Right lobe of liver (tissue), 6 donors: ENCODE measurements around the gene ZNF609. TPM values are rescaled to one million over a fixed set of nuclear protein-coding genes. Genes with fewer than 3 reads are reported as not detected.

ENCODE experiments used
- ATAC-seq, 4 donors: fragments of 200-7000 bp; cut with Tn5 transposase; one replicate each; pipeline ENCODE4 v1.9.1; 2020; ENCODE audit warnings: mild to moderate bottlenecking in 4 of 4, moderate library complexity in 4 of 4
- DNase-seq, 3 donors: peaks; one replicate each; pipeline ENCODE4 v3.0.0-alpha.2; 2020
- H3K27ac ChIP-seq, 3 donors: fragments of 200-600 bp; one replicate each; pipeline ENCODE4 v1.8.0; 2022
- H3K27me3 ChIP-seq, 2 donors: fragments of 200-600 bp; one replicate each; pipeline ENCODE4 v1.8.0; 2022
- H3K36me3 ChIP-seq, 4 donors: fragments of 200-600 bp; sonication (generic) in 1 of 4; one replicate each; pipeline versions ENCODE4 v1.5.1 to v1.8.0; 2017 to 2022; ENCODE audit warnings: control low read depth in 1 of 4
- H3K4me1 ChIP-seq, 4 donors: fragments of 200-600 bp; sonication (generic) in 1 of 4; one replicate each; pipeline versions ENCODE4 v1.5.1 to v1.8.0; 2017 to 2022; ENCODE audit warnings: control low read depth in 1 of 4
- H3K4me3 ChIP-seq, 3 donors: fragments of 200-600 bp; one replicate each; pipeline ENCODE4 v1.8.0; 2022
- H3K9me3 ChIP-seq, 4 donors: fragments of 200-600 bp; sonication (generic) in 1 of 4; one replicate each; pipeline versions ENCODE4 v1.5.1 to v1.8.0; 2017 to 2022; ENCODE audit warnings: control low read depth in 1 of 4
- POLR2A ChIP-seq: fragments of 450-650 bp; IDR thresholded peaks from one replicate; pipeline ENCODE4 v1.6.1; 2017; ENCODE audit warnings: antibody characterized with exemption, mild to moderate bottlenecking
- WGBS: methylation state at CpG from one replicate; pipeline ENCODE4 v1.1.6; 2018; ENCODE audit warnings: low coverage, low lambda C conversion rate; ENCODE audit not compliant: insufficient coverage; ENCODE audit errors: missing lambda C conversion rate; 5-methylcytosine and 5-hydroxymethylcytosine counted together
- intact Hi-C, 2 donors: fragments of 100-400 bp; cut with DNase I; formaldehyde crosslinking; loops; one replicate each; pipeline versions ENCODE4 v1.11.2 to v1.14.1; 2022
- total RNA-seq, 6 experiments: library from RNA; depleted of rRNA in 2 of 6; stranded (reverse); fragments of >200 nt in 2 of 6; fragmentation: NEBNext Ultra II Directional in 3 of 6; extraction: Animal tissue kit (Norgen Biotek cat#: 25700) in 3 of 6; gene quantifications; one replicate each; pipeline versions ENCODE4 v1.1.0 to v1.2.4, GENCODE V29; 2016 to 2023
- TF ChIP-seq, protein P1 (sequence below), 4 donors: fragments of 200-600 bp in 3 of 4; fragments of 450-650 bp in 1 of 4; IDR thresholded peaks; one replicate each; pipeline versions ENCODE4 v1.5.1 to v1.8.0; 2016 to 2022; ENCODE audit warnings: antibody characterized with exemption in 4 of 4, mild to moderate bottlenecking in 2 of 4
- donor health status: DM: no; HTN: yes; CAD: no.
- donor health status: DM: no; HTN: no; CAD: no.
- donor health status: DM: no; HTN: no; CAD: no.
- donor health status: DM: no; HTN: yes; CAD: no.
- donor health status: DM: no; HTN: yes; CAD: no.

Gene ZNF609
- total RNA-seq, 6 experiments from 2014 or later = 10.7 to 16.1 (median 13.5) TPM

- Histone ChIP-seq H3K4me1 (peaks cover 0 to under 1% (median 0%) of the 10 kb centered on the region in 4 donors), H3K4me3 (no peak overlapping the region), H3K27me3 (no peaks in the 10 kb centered on the region), H3K9me3 (no peaks in the 10 kb centered on the region), H3K36me3 (peaks cover 0 to 1% (median 0%) of the 10 kb centered on the region in 4 donors), H3K27ac (peak overlapping the region in 2 of 3 donors; percentile 14 to 38)
- intact Hi-C loops = no loop called here
- TF ChIP-seq, protein P1, sequence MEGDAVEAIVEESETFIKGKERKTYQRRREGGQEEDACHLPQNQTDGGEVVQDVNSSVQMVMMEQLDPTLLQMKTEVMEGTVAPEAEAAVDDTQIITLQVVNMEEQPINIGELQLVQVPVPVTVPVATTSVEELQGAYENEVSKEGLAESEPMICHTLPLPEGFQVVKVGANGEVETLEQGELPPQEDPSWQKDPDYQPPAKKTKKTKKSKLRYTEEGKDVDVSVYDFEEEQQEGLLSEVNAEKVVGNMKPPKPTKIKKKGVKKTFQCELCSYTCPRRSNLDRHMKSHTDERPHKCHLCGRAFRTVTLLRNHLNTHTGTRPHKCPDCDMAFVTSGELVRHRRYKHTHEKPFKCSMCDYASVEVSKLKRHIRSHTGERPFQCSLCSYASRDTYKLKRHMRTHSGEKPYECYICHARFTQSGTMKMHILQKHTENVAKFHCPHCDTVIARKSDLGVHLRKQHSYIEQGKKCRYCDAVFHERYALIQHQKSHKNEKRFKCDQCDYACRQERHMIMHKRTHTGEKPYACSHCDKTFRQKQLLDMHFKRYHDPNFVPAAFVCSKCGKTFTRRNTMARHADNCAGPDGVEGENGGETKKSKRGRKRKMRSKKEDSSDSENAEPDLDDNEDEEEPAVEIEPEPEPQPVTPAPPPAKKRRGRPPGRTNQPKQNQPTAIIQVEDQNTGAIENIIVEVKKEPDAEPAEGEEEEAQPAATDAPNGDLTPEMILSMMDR (IDR thresholded peaks at IDR 0.05) = no peak
- no peak for TF ChIP-seq POLR2A
- whole genome bisulfite sequencing = 53% methylated on average over 9 of the region's 9 CpGs
- ATAC-seq = peak; percentile 67 to 86 (median 76)
- no peak for DNase-seq
Observed at GRCh38 chr15:64515825-64516224, 55.4 kb downstream of the ZNF609 start.

DNA sequence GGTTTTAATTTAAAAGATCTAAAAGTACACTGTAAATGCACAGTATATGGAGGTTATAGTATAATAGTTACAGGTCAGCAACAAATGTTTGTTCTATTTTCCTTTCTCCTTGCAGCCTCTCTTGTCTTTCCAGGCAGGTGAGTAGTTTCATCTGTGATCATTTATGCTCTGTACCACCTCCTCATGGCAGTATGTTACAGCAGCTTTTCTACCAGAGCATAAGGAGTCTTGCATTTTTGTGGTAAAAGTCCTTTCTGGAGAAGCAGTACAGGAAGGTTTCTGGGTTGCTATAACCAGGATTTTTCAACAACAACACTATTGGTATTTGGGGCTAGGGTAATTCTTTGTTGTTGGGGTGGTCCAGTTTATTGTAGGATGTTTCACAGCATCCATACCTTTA lies 59.5 kb downstream of the ZNF609 start:
- no peaks in the 10 kb centered on the region for H3K9me3 ChIP-seq
- TF ChIP-seq POLR2A = no peak
- TF ChIP-seq, protein P1 (IDR thresholded peaks at IDR 0.05) = no peak
- H3K4me3 ChIP-seq = no peak overlapping the region
- ATAC-seq = no peak
- H3K27ac ChIP-seq = no peak overlapping the region
- no peak for DNase-seq
- H3K27me3 ChIP-seq = no peaks in the 10 kb centered on the region
- H3K4me1 ChIP-seq = peaks cover 0 to 11% (median 0%) of the 10 kb centered on the region in 4 donors
- intact Hi-C loops = no loop called here
- peaks cover 0 to 4% (median 0%) of the 10 kb centered on the region in 4 donors for H3K36me3 ChIP-seq

- intact Hi-C loops = no loop called here
- peaks cover 0 to 11% (median 0%) of the 10 kb centered on the region in 4 donors for H3K4me1 ChIP-seq
- no peaks in the 10 kb centered on the region for H3K9me3 ChIP-seq
- 65% methylated on average over 1 of the region's 1 CpG for WGBS
- ATAC-seq = peak in 2 of 4 donors; percentile 18 to 26
- no peak overlapping the region for H3K27ac ChIP-seq
- H3K36me3 ChIP-seq = peaks cover 0 to 4% (median 0%) of the 10 kb centered on the region in 4 donors
- no peak overlapping the region for H3K4me3 ChIP-seq
- DNase-seq = no peak
- H3K27me3 ChIP-seq = no peaks in the 10 kb centered on the region
- no peak for TF ChIP-seq POLR2A
- TF ChIP-seq, protein P1 (IDR thresholded peaks at IDR 0.05) = no peak
Observed at GRCh38 chr15:64521201-64521600, 60.8 kb downstream of the ZNF609 start.

GRCh38 chr15:64521726-64522164 lies 61.4 kb downstream of the ZNF609 start:
- TF ChIP-seq, protein P1 (IDR thresholded peaks at IDR 0.05) = no peak
- no peak for TF ChIP-seq POLR2A
- peaks cover 0 to 4% (median 0%) of the 10 kb centered on the region in 4 donors for H3K36me3 ChIP-seq
- H3K9me3 ChIP-seq = no peaks in the 10 kb centered on the region
- intact Hi-C loops = no loop called here
- no peak overlapping the region for H3K27ac ChIP-seq
- 8% methylated on average over 3 of the region's 3 CpGs for WGBS
- H3K27me3 ChIP-seq = no peaks in the 10 kb centered on the region
- DNase-seq (no peak), ATAC-seq (peak; percentile 24 to 54 (median 47))
- peaks cover 0 to 11% (median 0%) of the 10 kb centered on the region in 4 donors for H3K4me1 ChIP-seq
- H3K4me3 ChIP-seq = no peak overlapping the region
